ENCODE measurements around the gene ASIC4.

Gene ASIC4

GRCh38 chr2:219549619-219550018 lies 35.3 kb downstream of the ASIC4 start:
- no peak overlapping the region for H4K91ac ChIP-seq (ENCODE audit: low read depth, low read length, poor library complexity)
- peaks cover 0 to 3% of the 10 kb centered on the region in 2 donors for H3K9me3 ChIP-seq (replicated peaks in 1 of 2; ENCODE audit: control insufficient read depth in 2 of 2, insufficient read depth in 1 of 2, low read depth in 1 of 2, low read length in 2 of 2)
- H3K4me3 ChIP-seq (ENCODE audit: low read length in 2 of 2): no peak overlapping the region
- no CpG with 5 or more reads among the region's 9 CpGs for WGBS, 2 donors (ENCODE audit: extremely low coverage in 2 of 2, insufficient read length in 2 of 2, insufficient replicate concordance in 1 of 2)
- DNase-seq (ENCODE audit: low spot score): no peak
- H2BK12ac ChIP-seq (ENCODE audit: low read length): no peak overlapping the region
- no peak overlapping the region for H3K27ac ChIP-seq (replicated peaks; ENCODE audit: low read length)
- H3K9ac ChIP-seq (ENCODE audit: low read depth, low read length, poor library complexity): no peak overlapping the region
- H2BK5ac ChIP-seq (ENCODE audit: low read length): no peak overlapping the region
- H3K79me1 ChIP-seq (ENCODE audit: low read depth, low read length): peaks cover 8% of the 10 kb centered on the region
- no peak overlapping the region for H2AK5ac ChIP-seq (ENCODE audit: low read depth, low read length)
- H3K36me3 ChIP-seq (replicated peaks in 1 of 2; ENCODE audit: control insufficient read depth in 2 of 2, insufficient read depth in 2 of 2, low read length in 2 of 2): peaks cover 3 to 29% of the 10 kb centered on the region in 2 donors
- no peak overlapping the region for H3K18ac ChIP-seq (ENCODE audit: low read length)
- H4K8ac ChIP-seq (ENCODE audit: low read depth, low read length): no peak overlapping the region
- peak overlapping the region; percentile 4 for H3K14ac ChIP-seq (ENCODE audit: low read length)
- H3K4ac ChIP-seq (ENCODE audit: low read length): no peak overlapping the region
- no peak overlapping the region for H2BK120ac ChIP-seq (ENCODE audit: low read depth, low read length)
- no peak overlapping the region for H3K4me2 ChIP-seq (ENCODE audit: insufficient read depth, low read length, poor library complexity, severe bottlenecking)
- peaks cover 0 to 26% (median 0%) of the 10 kb centered on the region in 3 experiments for H3K27me3 ChIP-seq (ENCODE audit: control insufficient read depth in 3 of 3, insufficient read depth in 3 of 3, low read depth in 1 of 3, low read length in 3 of 3)
- no peak overlapping the region for H3K23ac ChIP-seq (ENCODE audit: low read depth, low read length, poor library complexity)
- no peak overlapping the region for H2BK15ac ChIP-seq (ENCODE audit: low read length)
- peaks cover 10 to 12% of the 10 kb centered on the region in 2 donors for H3K4me1 ChIP-seq (ENCODE audit: control insufficient read depth in 2 of 2, insufficient read depth in 1 of 2, low read depth in 1 of 2, low read length in 2 of 2)
- no peak overlapping the region for H2AFZ ChIP-seq (ENCODE audit: low read length)

- Histone ChIP-seq H3K27ac (replicated peaks; ENCODE audit: low read length) (no peak overlapping the region), H3K23ac (ENCODE audit: low read depth, low read length, poor library complexity) (peak overlapping the region; percentile 80), H2BK120ac (ENCODE audit: low read depth, low read length) (no peak overlapping the region), H3K14ac (ENCODE audit: low read length) (peak overlapping the region; percentile 89), H4K8ac (ENCODE audit: low read depth, low read length) (peak overlapping the region; percentile 45), H4K91ac (ENCODE audit: low read depth, low read length, poor library complexity) (no peak overlapping the region), H3K27me3 (ENCODE audit: control insufficient read depth in 3 of 3, insufficient read depth in 3 of 3, low read depth in 1 of 3, low read length in 3 of 3) (peaks cover 0 to 23% (median 0%) of the 10 kb centered on the region in 3 experiments), H3K79me1 (ENCODE audit: low read depth, low read length) (peaks cover 10% of the 10 kb centered on the region), H3K9me3 (replicated peaks in 1 of 2; ENCODE audit: control insufficient read depth in 2 of 2, insufficient read depth in 1 of 2, low read depth in 1 of 2, low read length in 2 of 2) (peaks cover 0 to 3% of the 10 kb centered on the region in 2 donors), H3K4me3 (ENCODE audit: low read length in 2 of 2) (peak overlapping the region; percentile 78 to 85), H2AK5ac (ENCODE audit: low read depth, low read length) (peak overlapping the region; percentile 84), H2BK12ac (ENCODE audit: low read length) (no peak overlapping the region), H2AFZ (ENCODE audit: low read length) (peak overlapping the region; percentile 99), H3K9ac (ENCODE audit: low read depth, low read length, poor library complexity) (peak overlapping the region; percentile 79), H3K36me3 (replicated peaks in 1 of 2; ENCODE audit: control insufficient read depth in 2 of 2, insufficient read depth in 2 of 2, low read length in 2 of 2) (peaks cover 11 to 40% of the 10 kb centered on the region in 2 donors), H3K4me1 (ENCODE audit: control insufficient read depth in 2 of 2, insufficient read depth in 1 of 2, low read depth in 1 of 2, low read length in 2 of 2) (peaks cover 9 to 10% of the 10 kb centered on the region in 2 donors), H2BK15ac (ENCODE audit: low read length) (peak overlapping the region; percentile 85), H3K18ac (ENCODE audit: low read length) (peak overlapping the region; percentile 97), H3K4me2 (ENCODE audit: insufficient read depth, low read length, poor library complexity, severe bottlenecking) (peak overlapping the region; percentile 100), H3K4ac (ENCODE audit: low read length) (no peak overlapping the region), H2BK5ac (ENCODE audit: low read length) (peak overlapping the region; percentile 39)
- no peak for DNase-seq (ENCODE audit: low spot score)
- WGBS, 2 donors (ENCODE audit: extremely low coverage in 2 of 2, insufficient read length in 2 of 2, insufficient replicate concordance in 1 of 2): no CpG with 5 or more reads among the region's 54 CpGs
These were observed 37.4 kb downstream of the ASIC4 start for GRCh38 chr2:219551441-219552381.

- Histone ChIP-seq H3K4me3 (ENCODE audit: low read length in 2 of 2) (peak overlapping the region; percentile 78 to 90), H4K91ac (ENCODE audit: low read depth, low read length, poor library complexity) (no peak overlapping the region), H4K8ac (ENCODE audit: low read depth, low read length) (no peak overlapping the region), H2BK5ac (ENCODE audit: low read length) (no peak overlapping the region), H3K9ac (ENCODE audit: low read depth, low read length, poor library complexity) (peak overlapping the region; percentile 92), H2AFZ (ENCODE audit: low read length) (peak overlapping the region; percentile 99), H3K23ac (ENCODE audit: low read depth, low read length, poor library complexity) (peak overlapping the region; percentile 91), H3K14ac (ENCODE audit: low read length) (no peak overlapping the region), H3K4ac (ENCODE audit: low read length) (no peak overlapping the region), H3K27me3 (ENCODE audit: control insufficient read depth in 3 of 3, insufficient read depth in 3 of 3, low read depth in 1 of 3, low read length in 3 of 3) (peaks cover 0 to 23% (median 0%) of the 10 kb centered on the region in 3 experiments), H2BK12ac (ENCODE audit: low read length) (no peak overlapping the region), H3K79me1 (ENCODE audit: low read depth, low read length) (peaks cover 10% of the 10 kb centered on the region), H2BK15ac (ENCODE audit: low read length) (peak overlapping the region; percentile 85), H2BK120ac (ENCODE audit: low read depth, low read length) (no peak overlapping the region), H3K27ac (replicated peaks; ENCODE audit: low read length) (peak overlapping the region; percentile 77), H3K18ac (ENCODE audit: low read length) (peak overlapping the region; percentile 97), H3K36me3 (replicated peaks in 1 of 2; ENCODE audit: control insufficient read depth in 2 of 2, insufficient read depth in 2 of 2, low read length in 2 of 2) (peaks cover 11 to 43% of the 10 kb centered on the region in 2 donors), H3K4me2 (ENCODE audit: insufficient read depth, low read length, poor library complexity, severe bottlenecking) (peak overlapping the region; percentile 100), H2AK5ac (ENCODE audit: low read depth, low read length) (no peak overlapping the region), H3K9me3 (replicated peaks in 1 of 2; ENCODE audit: control insufficient read depth in 2 of 2, insufficient read depth in 1 of 2, low read depth in 1 of 2, low read length in 2 of 2) (peaks cover 0 to 3% of the 10 kb centered on the region in 2 donors), H3K4me1 (ENCODE audit: control insufficient read depth in 2 of 2, insufficient read depth in 1 of 2, low read depth in 1 of 2, low read length in 2 of 2) (peaks cover 9 to 10% of the 10 kb centered on the region in 2 donors)
- DNase-seq (ENCODE audit: low spot score): peak; percentile 89
- no CpG with 5 or more reads among the region's 99 CpGs for WGBS, 2 donors (ENCODE audit: extremely low coverage in 2 of 2, insufficient read length in 2 of 2, insufficient replicate concordance in 1 of 2)
These were observed 38.3 kb downstream of the ASIC4 start for GRCh38 chr2:219552382-219553167.

- Histone ChIP-seq H3K27me3 (ENCODE audit: control insufficient read depth in 3 of 3, insufficient read depth in 3 of 3, low read depth in 1 of 3, low read length in 3 of 3) (peaks cover 0 to 23% (median 0%) of the 10 kb centered on the region in 3 experiments), H3K4me3 (ENCODE audit: low read length in 2 of 2) (peak overlapping the region; percentile 78 to 90)
- no peak for DNase-seq (ENCODE audit: low spot score)
These were observed 38.8 kb downstream of the ASIC4 start for GRCh38 chr2:219553168-219553417.

More at GRCh38 chr2:219553168-219553417, 38.8 kb downstream of the ASIC4 start:
- Histone ChIP-seq H3K14ac (ENCODE audit: low read length) (no peak overlapping the region), H2AK5ac (ENCODE audit: low read depth, low read length) (no peak overlapping the region), H2AFZ (ENCODE audit: low read length) (peak overlapping the region; percentile 99), H3K4me2 (ENCODE audit: insufficient read depth, low read length, poor library complexity, severe bottlenecking) (peak overlapping the region; percentile 100), H3K36me3 (replicated peaks in 1 of 2; ENCODE audit: control insufficient read depth in 2 of 2, insufficient read depth in 2 of 2, low read length in 2 of 2) (peaks cover 11 to 42% of the 10 kb centered on the region in 2 donors), H3K4ac (ENCODE audit: low read length) (no peak overlapping the region), H3K27ac (replicated peaks; ENCODE audit: low read length) (no peak overlapping the region), H4K91ac (ENCODE audit: low read depth, low read length, poor library complexity) (no peak overlapping the region), H3K9ac (ENCODE audit: low read depth, low read length, poor library complexity) (peak overlapping the region; percentile 92), H3K79me1 (ENCODE audit: low read depth, low read length) (peaks cover 10% of the 10 kb centered on the region), H2BK5ac (ENCODE audit: low read length) (no peak overlapping the region), H3K18ac (ENCODE audit: low read length) (peak overlapping the region; percentile 92), H2BK120ac (ENCODE audit: low read depth, low read length) (no peak overlapping the region), H2BK12ac (ENCODE audit: low read length) (no peak overlapping the region), H3K4me1 (ENCODE audit: control insufficient read depth in 2 of 2, insufficient read depth in 1 of 2, low read depth in 1 of 2, low read length in 2 of 2) (peaks cover 9 to 10% of the 10 kb centered on the region in 2 donors), H3K23ac (ENCODE audit: low read depth, low read length, poor library complexity) (peak overlapping the region; percentile 91), H4K8ac (ENCODE audit: low read depth, low read length) (no peak overlapping the region), H2BK15ac (ENCODE audit: low read length) (no peak overlapping the region), H3K9me3 (replicated peaks in 1 of 2; ENCODE audit: control insufficient read depth in 2 of 2, insufficient read depth in 1 of 2, low read depth in 1 of 2, low read length in 2 of 2) (peaks cover 0 to 3% of the 10 kb centered on the region in 2 donors)
- whole genome bisulfite sequencing, 2 donors (ENCODE audit: extremely low coverage in 2 of 2, insufficient read length in 2 of 2, insufficient replicate concordance in 1 of 2): no CpG with 5 or more reads among the region's 7 CpGs
